CD4-positive, alpha-beta T cell treated with Interferon gamma for 1 hour (primary cell): ENCODE measurements around the gene FRMD4B.
A peak's percentile ranks its signal among the peaks of the same experiment; 100 is the strongest.

Source experiments
- DNase-seq: peaks from one replicate; pipeline ENCODE4 v3.0.0-alpha.2; 2020

The FRMD4B gene

DNA sequence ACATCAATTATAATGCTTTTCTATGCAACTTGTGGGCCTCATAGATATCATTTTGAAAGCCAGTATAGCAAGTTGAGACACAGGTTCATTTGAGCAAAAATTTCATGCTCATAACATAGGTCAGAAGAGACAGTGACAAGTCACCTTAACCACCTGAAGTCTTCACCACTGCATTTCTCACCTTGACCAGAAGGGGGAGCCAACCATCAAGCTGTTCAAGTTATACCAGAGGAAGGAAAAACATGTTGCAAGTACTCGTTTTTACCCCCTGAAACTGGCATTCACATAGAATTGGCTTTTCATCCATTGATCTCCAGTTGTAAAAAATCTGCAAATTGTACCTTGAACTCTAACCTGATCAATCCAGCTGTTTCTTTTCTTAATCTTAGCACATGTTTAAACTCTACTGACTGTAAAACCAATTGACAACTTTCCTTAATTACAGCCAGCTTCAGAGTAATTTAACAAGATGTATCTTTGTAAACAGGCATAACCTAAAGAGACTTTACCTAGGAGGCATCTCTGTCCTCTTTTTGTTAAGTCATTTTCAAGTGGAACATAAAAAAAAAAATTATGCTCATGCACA, 264.9 kb downstream of the FRMD4B start:
- DNase-seq: peak; percentile 74
